Thyroid gland (tissue), 4 donors: ENCODE measurements around the gene NAP1L4. TPM values are rescaled to one million over a fixed set of nuclear protein-coding genes. Genes with fewer than 3 reads are reported as not detected.

Source experiments
- DNase-seq, 2 donors: peaks; one replicate each; pipeline ENCODE4 v3.0.0-alpha.2; 2019
- H3K27ac ChIP-seq, 3 donors: fragments of 200-600 bp; sonication (generic); 1 replicate in 2 of 3; 2 replicates in 1 of 3; pipeline ENCODE4 v1.5.1; 2016 to 2019; ENCODE audit warnings: mild to moderate bottlenecking in 1 of 3, moderate library complexity in 1 of 3
- H3K27me3 ChIP-seq: fragments of 200-600 bp; sonication (generic); one replicate; pipeline ENCODE4 v1.5.1; 2019
- H3K36me3 ChIP-seq, 2 donors: fragments of 200-600 bp; sonication (generic); one replicate each; pipeline ENCODE4 v1.5.1; 2016 to 2019
- H3K4me1 ChIP-seq, 2 donors: fragments of 200-600 bp; sonication (generic); one replicate each; pipeline ENCODE4 v1.5.1; 2017 to 2019
- H3K4me3 ChIP-seq, 3 donors: fragments of 200-600 bp; sonication (generic); replicated peaks in 1 of 3; 1 replicate in 2 of 3; 2 replicates in 1 of 3; pipeline ENCODE4 v1.5.1; 2016; ENCODE audit warnings: mild to moderate bottlenecking in 1 of 3
- H3K9me3 ChIP-seq: fragments of 200-600 bp; sonication (generic); one replicate; pipeline ENCODE4 v1.5.1; 2017
- POLR2A ChIP-seq, 2 donors: fragments of 450-650 bp; IDR thresholded peaks; one replicate each; pipeline ENCODE4 v1.6.1; 2017; ENCODE audit warnings: antibody characterized with exemption in 2 of 2, mild to moderate bottlenecking in 2 of 2, moderate library complexity in 1 of 2
- WGBS, 2 donors: methylation state at CpG; one replicate each; pipeline ENCODE4 v1.1.5; 2017; 5-methylcytosine and 5-hydroxymethylcytosine counted together
- intact Hi-C: fragments of 100-400 bp; cut with DNase I; formaldehyde crosslinking; loops from one replicate; pipeline ENCODE4 v1.15.1; 2023
- total RNA-seq, 4 donors: library from RNA; depleted of rRNA; stranded (reverse); fragments of >200 nt; gene quantifications; one replicate each; pipeline ENCODE4 v1.2.3, GENCODE V29; 2016
- TF ChIP-seq, protein P1 (sequence below), 6 experiments: fragments of 200-600 bp in 3 of 6; fragments of 450-650 bp in 3 of 6; sonication (generic) in 3 of 6; IDR thresholded peaks; one replicate each; pipeline ENCODE4 v1.5.1; 2016 to 2019; ENCODE audit warnings: antibody characterized with exemption in 6 of 6, mild to moderate bottlenecking in 2 of 6, inconsistent platforms in 1 of 6, moderate library complexity in 1 of 6

Gene NAP1L4
- total RNA-seq, 4 donors from 2014 or later = 104 to 117 (median 108) TPM

DNA sequence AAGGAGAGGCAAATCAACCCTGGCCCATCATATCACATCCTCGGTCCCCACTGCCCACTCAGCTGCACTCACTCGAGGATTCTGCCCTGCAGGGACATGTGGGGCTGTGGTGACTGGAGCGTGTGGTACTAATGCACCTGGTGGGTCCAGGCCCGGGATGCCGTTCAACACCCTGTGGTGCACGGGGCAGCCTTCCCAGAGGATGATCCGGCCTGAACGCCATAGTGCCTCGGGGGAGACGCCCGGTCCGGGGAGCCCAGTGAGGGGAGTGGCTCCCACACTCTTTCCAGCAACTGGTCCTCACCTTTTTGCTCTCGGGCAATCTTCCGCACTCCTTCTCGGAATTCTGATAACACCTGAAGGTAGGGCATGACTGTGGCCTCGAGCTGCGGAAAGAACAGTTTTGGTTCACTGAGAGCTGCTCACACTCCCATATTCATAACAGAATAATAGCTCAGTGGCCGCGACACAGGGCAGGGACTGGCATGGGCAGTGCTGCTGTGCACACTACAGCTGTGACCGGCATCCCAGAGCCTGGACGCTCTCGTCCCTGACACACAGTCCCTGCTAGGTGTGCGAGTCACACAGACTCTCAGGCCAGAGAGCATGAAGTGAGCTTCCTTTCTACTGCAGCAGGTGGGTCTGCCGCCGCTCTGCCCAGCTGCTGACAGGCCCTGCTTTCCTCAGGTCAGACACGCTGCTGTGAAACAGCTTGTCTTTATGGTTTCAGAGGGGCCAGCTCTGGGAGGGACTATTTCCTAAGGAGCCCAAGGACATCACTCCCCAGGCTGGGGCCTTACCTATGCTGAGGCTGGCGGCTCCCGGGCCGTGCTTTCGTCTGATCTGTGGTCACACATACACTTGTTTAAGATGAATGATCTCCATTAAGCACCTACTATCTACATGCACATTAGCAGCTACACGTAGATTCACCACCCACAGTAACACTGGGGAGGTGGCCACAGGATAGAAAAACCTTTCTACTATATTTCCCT, 20.1 kb upstream of the NAP1L4 start:
- WGBS, 2 donors = 95 to 97% methylated on average over 23 to 29 of the region's 31 CpGs
- Histone ChIP-seq H3K27me3 (no peaks in the 10 kb centered on the region), H3K4me1 (peaks cover 0 to 3% of the 10 kb centered on the region in 2 donors), H3K36me3 (peaks cover 47 to 60% of the 10 kb centered on the region in 2 donors), H3K9me3 (no peaks in the 10 kb centered on the region), H3K4me3 (no peak overlapping the region), H3K27ac (no peak overlapping the region)
- intact Hi-C loops = no loop called here
- no peak for TF ChIP-seq POLR2A (IDR thresholded peaks at IDR 0.05)
- TF ChIP-seq, protein P1, sequence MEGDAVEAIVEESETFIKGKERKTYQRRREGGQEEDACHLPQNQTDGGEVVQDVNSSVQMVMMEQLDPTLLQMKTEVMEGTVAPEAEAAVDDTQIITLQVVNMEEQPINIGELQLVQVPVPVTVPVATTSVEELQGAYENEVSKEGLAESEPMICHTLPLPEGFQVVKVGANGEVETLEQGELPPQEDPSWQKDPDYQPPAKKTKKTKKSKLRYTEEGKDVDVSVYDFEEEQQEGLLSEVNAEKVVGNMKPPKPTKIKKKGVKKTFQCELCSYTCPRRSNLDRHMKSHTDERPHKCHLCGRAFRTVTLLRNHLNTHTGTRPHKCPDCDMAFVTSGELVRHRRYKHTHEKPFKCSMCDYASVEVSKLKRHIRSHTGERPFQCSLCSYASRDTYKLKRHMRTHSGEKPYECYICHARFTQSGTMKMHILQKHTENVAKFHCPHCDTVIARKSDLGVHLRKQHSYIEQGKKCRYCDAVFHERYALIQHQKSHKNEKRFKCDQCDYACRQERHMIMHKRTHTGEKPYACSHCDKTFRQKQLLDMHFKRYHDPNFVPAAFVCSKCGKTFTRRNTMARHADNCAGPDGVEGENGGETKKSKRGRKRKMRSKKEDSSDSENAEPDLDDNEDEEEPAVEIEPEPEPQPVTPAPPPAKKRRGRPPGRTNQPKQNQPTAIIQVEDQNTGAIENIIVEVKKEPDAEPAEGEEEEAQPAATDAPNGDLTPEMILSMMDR (IDR thresholded peaks at IDR 0.05) = no peak
- no peak for DNase-seq

DNA sequence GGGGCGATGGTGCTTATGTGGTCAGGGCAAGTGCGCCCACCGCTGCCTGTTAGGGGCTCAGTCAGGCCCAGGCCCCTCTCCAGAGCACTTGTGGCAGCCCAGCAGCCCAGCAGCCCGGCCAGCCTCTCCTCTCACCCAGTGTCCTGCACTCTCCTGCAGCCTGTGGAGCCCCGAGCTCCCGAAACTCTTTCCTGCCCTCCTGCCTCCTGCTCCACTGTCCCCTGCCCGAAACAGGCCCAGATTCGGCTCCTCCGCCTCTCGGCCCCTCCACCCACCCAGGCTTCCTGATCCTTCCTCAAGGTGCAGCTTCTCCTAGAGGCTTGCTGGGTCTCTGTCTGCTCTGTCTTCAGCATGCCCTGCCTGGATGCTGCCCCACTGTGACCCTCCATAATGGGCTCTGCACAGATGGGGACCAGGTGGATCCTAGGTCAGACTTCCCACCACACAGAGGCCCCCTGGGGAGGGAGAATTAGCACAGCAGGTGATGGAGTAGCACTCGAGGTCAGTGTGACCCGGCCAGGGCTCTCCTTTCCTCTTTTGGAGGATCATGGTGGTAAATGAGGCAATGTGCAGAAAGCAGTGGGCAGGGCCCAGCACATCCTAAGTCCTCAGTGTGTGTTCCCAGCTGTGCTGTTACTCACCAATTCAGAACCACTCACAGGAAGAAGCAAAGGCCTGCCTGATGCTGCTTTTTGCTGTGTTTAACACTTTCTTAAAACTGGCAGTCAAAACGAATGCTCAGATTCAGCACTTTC, 18.6 kb upstream of the NAP1L4 start:
- TF ChIP-seq, protein P1 (IDR thresholded peaks at IDR 0.05) = no peak
- no peak for TF ChIP-seq POLR2A (IDR thresholded peaks at IDR 0.05)
- H3K4me3 ChIP-seq = no peak overlapping the region
- H3K36me3 ChIP-seq = peaks cover 33 to 48% of the 10 kb centered on the region in 2 donors
- peaks cover 9 to 18% of the 10 kb centered on the region in 2 donors for H3K4me1 ChIP-seq
- intact Hi-C loops = no loop called here
- H3K27me3 ChIP-seq = no peaks in the 10 kb centered on the region
- H3K9me3 ChIP-seq = no peaks in the 10 kb centered on the region
- WGBS, 2 donors = 86 to 90% methylated on average over 12 to 13 of the region's 13 CpGs
- H3K27ac ChIP-seq = no peak overlapping the region
- no peak for DNase-seq

GRCh38 chr11:3010004-3010403, 17.9 kb upstream of the NAP1L4 start:
- no peak overlapping the region for H3K27ac ChIP-seq
- H3K27me3 ChIP-seq = no peaks in the 10 kb centered on the region
- intact Hi-C loops = no loop called here
- DNase-seq = no peak
- TF ChIP-seq POLR2A (IDR thresholded peaks at IDR 0.05) = no peak
- TF ChIP-seq, protein P1 (IDR thresholded peaks at IDR 0.05) = no peak
- H3K4me3 ChIP-seq = no peak overlapping the region
- WGBS, 2 donors = 92 to 96% methylated on average over 9 to 11 of the region's 13 CpGs
- H3K4me1 ChIP-seq = peaks cover 13 to 20% of the 10 kb centered on the region in 2 donors
- peaks cover 26 to 41% of the 10 kb centered on the region in 2 donors for H3K36me3 ChIP-seq
- H3K9me3 ChIP-seq = no peaks in the 10 kb centered on the region

DNA sequence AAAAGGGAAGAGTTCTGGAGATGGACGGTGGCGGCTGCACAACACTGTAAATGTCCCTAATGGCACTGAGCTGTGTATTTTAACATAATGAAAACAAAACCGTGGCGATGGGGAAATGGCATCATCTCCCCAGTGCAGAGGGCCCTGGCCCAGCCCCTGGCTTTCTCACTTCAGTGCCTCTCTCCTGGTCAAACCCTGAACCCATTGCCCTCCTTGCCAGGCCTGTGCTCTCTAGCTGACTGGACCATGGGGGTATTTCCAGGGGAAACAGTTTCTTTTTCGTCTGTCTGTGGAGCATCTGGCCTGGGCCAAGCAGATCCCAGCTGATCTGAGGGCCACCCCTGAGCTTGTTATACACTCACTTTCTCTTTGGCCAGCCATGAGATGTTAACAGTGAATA, 17.4 kb upstream of the NAP1L4 start:
- H3K9me3 ChIP-seq = no peaks in the 10 kb centered on the region
- no peaks in the 10 kb centered on the region for H3K27me3 ChIP-seq
- no peak overlapping the region for H3K27ac ChIP-seq
- intact Hi-C loops = no loop called here
- no peak for TF ChIP-seq POLR2A (IDR thresholded peaks at IDR 0.05)
- TF ChIP-seq, protein P1 (IDR thresholded peaks at IDR 0.05) = no peak
- H3K4me1 ChIP-seq = peaks cover 18 to 25% of the 10 kb centered on the region in 2 donors
- WGBS, 2 donors = 71 to 79% methylated on average over 5 of the region's 5 CpGs
- no peak for DNase-seq
- no peak overlapping the region for H3K4me3 ChIP-seq
- peaks cover 21 to 37% of the 10 kb centered on the region in 2 donors for H3K36me3 ChIP-seq
